WTC11 (cell line): ENCODE measurements around the gene EPB41. TPM values are rescaled to one million over a fixed set of nuclear protein-coding genes. Genes with fewer than 3 reads are reported as not detected.

Experiments
- ATAC-seq: fragments of 200-7000 bp; cut with Tn5 transposase; 2 replicates; pipeline ENCODE4 v1.10.0; 2021; ENCODE audit warnings: mild to moderate bottlenecking, moderate library complexity
- CTCF ChIA-PET: fragments of 300-600 bp; sonication (Branson Sonifier 250); formaldehyde crosslinking; loops from one replicate; lab custom pipeline; 2021; ENCODE audit warnings: antibody characterized with exemption; lab: Charles Lee
- POLR2A ChIA-PET: fragments of 350-600 bp; sonication (Branson Sonifier 250); formaldehyde crosslinking; loops from one replicate; lab custom pipeline; 2021; ENCODE audit warnings: antibody characterized with exemption; lab: Charles Lee
- DNase-seq: peaks from one replicate; pipeline ENCODE4 v3.0.0; 2021; ENCODE audit warnings: low spot score
- H3K27ac Mint-ChIP-seq: 2 replicates; pipeline ENCODE4 v1.8.0; 2021; ENCODE audit warnings: mixed read lengths
- H3K27me3 Mint-ChIP-seq: 2 replicates; pipeline ENCODE4 v1.8.0; 2021; ENCODE audit warnings: low read depth, mild to moderate bottlenecking, moderate library complexity, mixed read lengths
- H3K36me3 Mint-ChIP-seq: 2 replicates; pipeline ENCODE4 v1.8.0; 2021; ENCODE audit warnings: mixed read lengths
- H3K4me1 Mint-ChIP-seq: 2 replicates; pipeline ENCODE4 v1.8.0; 2022; ENCODE audit warnings: mixed read lengths
- H3K4me3 Mint-ChIP-seq: 2 replicates; pipeline ENCODE4 v1.8.0; 2021; ENCODE audit warnings: mild to moderate bottlenecking, moderate library complexity, mixed read lengths
- H3K9me3 Mint-ChIP-seq: 2 replicates; pipeline ENCODE4 v1.8.0; 2021; ENCODE audit warnings: mixed read lengths
- CBFB ChIP-seq: sonication (generic); formaldehyde crosslinking; IDR thresholded peaks from 2 replicates; pipeline ENCODE4 v1.8.1; 2022; ENCODE audit warnings: mild to moderate bottlenecking, low read depth, missing genetic modification reagents
- CREB1 ChIP-seq: sonication (generic); formaldehyde crosslinking; IDR thresholded peaks from 2 replicates; pipeline ENCODE4 v1.8.0; 2023; ENCODE audit warnings: mild to moderate bottlenecking, missing genetic modification reagents
- E2F1 ChIP-seq: sonication (generic); formaldehyde crosslinking; IDR thresholded peaks from 2 replicates; pipeline ENCODE4 v1.8.0; 2022; ENCODE audit warnings: mild to moderate bottlenecking, missing genetic modification reagents
- ELF4 ChIP-seq: sonication (generic); formaldehyde crosslinking; IDR thresholded peaks from 2 replicates; pipeline ENCODE4 v1.8.1; 2022; ENCODE audit warnings: low read depth, mild to moderate bottlenecking, moderate library complexity, missing genetic modification reagents
- FOXJ3 ChIP-seq: sonication (generic); formaldehyde crosslinking; IDR thresholded peaks from 2 replicates; pipeline ENCODE4 v1.9.0; 2021; ENCODE audit warnings: missing genetic modification reagents, mild to moderate bottlenecking, borderline replicate concordance
- FOXP1 ChIP-seq: sonication (generic); formaldehyde crosslinking; IDR thresholded peaks from 2 replicates; pipeline ENCODE4 v1.8.0; 2022; ENCODE audit warnings: missing genetic modification reagents, mild to moderate bottlenecking, moderate library complexity, borderline replicate concordance
- GRHL2 ChIP-seq: fragments of 250-450 bp; sonication (Bioruptor Pico); IDR thresholded peaks from 2 replicates; pipeline ENCODE4 v1.8.0; 2022; ENCODE audit warnings: mild to moderate bottlenecking, moderate library complexity; ENCODE audit not compliant: insufficient replicate concordance, severe bottlenecking
- MXD4 ChIP-seq: fragments of 250-450 bp; sonication (Bioruptor Pico); IDR thresholded peaks from 2 replicates; pipeline ENCODE4 v1.8.0; 2021; ENCODE audit warnings: mild to moderate bottlenecking, moderate library complexity, borderline replicate concordance
- NFE2L1 ChIP-seq: sonication (generic); formaldehyde crosslinking; IDR thresholded peaks from 2 replicates; pipeline ENCODE4 v1.8.1; 2023; ENCODE audit warnings: missing genetic modification reagents
- NR1H2 ChIP-seq: sonication (generic); formaldehyde crosslinking; IDR thresholded peaks from 2 replicates; pipeline ENCODE4 v1.9.0; 2021; ENCODE audit warnings: mild to moderate bottlenecking, moderate library complexity, missing genetic modification reagents
- NR3C1 ChIP-seq: sonication (generic); formaldehyde crosslinking; conservative IDR thresholded peaks from 2 replicates; pipeline ENCODE4 v1.8.1; 2023; ENCODE audit warnings: low read depth, mild to moderate bottlenecking, missing genetic modification reagents
- PRRX2 ChIP-seq: fragments of 250-450 bp; sonication (Bioruptor Pico); IDR thresholded peaks from 2 replicates; pipeline ENCODE4 v1.8.0; 2021; ENCODE audit warnings: mild to moderate bottlenecking
- SP1 ChIP-seq: sonication (generic); formaldehyde crosslinking; conservative IDR thresholded peaks from 2 replicates; pipeline ENCODE4 v1.8.1; 2022; ENCODE audit warnings: missing genetic modification reagents
- STAT6 ChIP-seq: sonication (generic); formaldehyde crosslinking; conservative IDR thresholded peaks from 2 replicates; pipeline ENCODE4 v1.8.1; 2023; ENCODE audit warnings: mild to moderate bottlenecking, low read depth, missing genetic modification reagents, moderate library complexity
- ZBTB21 ChIP-seq: sonication (generic); formaldehyde crosslinking; IDR thresholded peaks from 2 replicates; pipeline ENCODE4 v1.8.1; 2023; ENCODE audit warnings: mild to moderate bottlenecking, missing genetic modification reagents, borderline replicate concordance
- ZNF219 ChIP-seq: sonication (generic); formaldehyde crosslinking; IDR thresholded peaks from 2 replicates; pipeline ENCODE4 v1.8.0; 2023; ENCODE audit warnings: missing genetic modification reagents, mild to moderate bottlenecking, borderline replicate concordance
- ZNF281 ChIP-seq: sonication (generic); formaldehyde crosslinking; IDR thresholded peaks from 2 replicates; pipeline ENCODE4 v1.8.0; 2023; ENCODE audit warnings: mild to moderate bottlenecking, missing genetic modification reagents
- ZNF423 ChIP-seq: fragments of 250-450 bp; sonication (Bioruptor Pico); IDR thresholded peaks from 2 replicates; pipeline ENCODE4 v2.1.2; 2022; ENCODE audit warnings: mild to moderate bottlenecking, moderate library complexity
- ZNF425 ChIP-seq: fragments of 250-450 bp; sonication (Bioruptor Pico); conservative IDR thresholded peaks from 2 replicates; pipeline ENCODE4 v1.9.0; 2021; ENCODE audit warnings: mild to moderate bottlenecking
- ZNF532 ChIP-seq: fragments of 250-450 bp; sonication (Bioruptor Pico); IDR thresholded peaks from 2 replicates; pipeline ENCODE4 v1.9.0; 2021; ENCODE audit warnings: mild to moderate bottlenecking, borderline replicate concordance
- ZSCAN18 ChIP-seq: fragments of 250-450 bp; sonication (Bioruptor Pico); IDR thresholded peaks from 2 replicates; pipeline ENCODE4 v2.1.2; 2022; ENCODE audit warnings: mild to moderate bottlenecking, moderate library complexity
- total RNA-seq: library from RNA; stranded (reverse); gene quantifications from 3 replicates; pipeline ENCODE4 v1.2.3, GENCODE V29; 2021

EPB41 gene
- total RNA-seq, 1 experiment from 2014 or later = 85.0 TPM

- Mint-ChIP-seq H3K27ac (no peak overlapping the region), H3K4me1 (peaks cover 13% of the 10 kb centered on the region), H3K27me3 (no peaks in the 10 kb centered on the region), H3K36me3 (no peaks in the 10 kb centered on the region), H3K9me3 (no peaks in the 10 kb centered on the region), H3K4me3 (no peak overlapping the region)
- TF ChIP-seq ZNF425 (CRISPR knock-in tag) (no peak), SP1 (CRISPR knock-in tag) (no peak), NFE2L1 (CRISPR knock-in tag) (no peak), ZNF532 (CRISPR knock-in tag) (no peak), CREB1 (CRISPR knock-in tag) (no peak), ZNF423 (CRISPR knock-in tag) (no peak), NR1H2 (CRISPR knock-in tag) (no peak), E2F1 (CRISPR knock-in tag) (no peak)
- DNase-seq = no peak
- ChIA-PET CTCF (interaction anchor here (1.0 kb wide), 1 partner anchor 16 kb away, joined by 4 read pairs; no protein-coding TSS in a partner anchor), POLR2A (no interaction called here)
- no peak for ATAC-seq
These were observed 15.9 kb upstream of the EPB41 start for GRCh38 chr1:28898405-28898881.

GRCh38 chr1:28899267-28899666 is 15.1 kb upstream of the EPB41 start:
- ATAC-seq (no peak), DNase-seq (no peak)
- Mint-ChIP-seq H3K4me3 (no peak overlapping the region), H3K27me3 (no peaks in the 10 kb centered on the region), H3K36me3 (peaks cover 1% of the 10 kb centered on the region; the same call in 1 of the 2 replicates), H3K9me3 (peaks cover 2% of the 10 kb centered on the region), H3K27ac (no peak overlapping the region), H3K4me1 (peaks cover 9% of the 10 kb centered on the region)
- ChIA-PET POLR2A (no interaction called here), CTCF (interaction anchor here (1.1 to 1.7 kb wide), 4 partner anchors 15 to 298 kb away, joined by 3 to 8 read pairs (median 4); partner anchors contain the start of gene EPB41)
- TF ChIP-seq STAT6 (CRISPR knock-in tag) = no peak
- TF ChIP-seq NR3C1 (CRISPR knock-in tag) = no peak
- TF ChIP-seq MXD4 (CRISPR knock-in tag) = no peak
- TF ChIP-seq ZNF219 (CRISPR knock-in tag) = no peak
- TF ChIP-seq PRRX2 (CRISPR knock-in tag) = no peak
- TF ChIP-seq FOXJ3 = no peak
- TF ChIP-seq ZNF281 (CRISPR knock-in tag) = no peak
- no peak for TF ChIP-seq FOXP1 (CRISPR knock-in tag)
- no peak for TF ChIP-seq GRHL2 (CRISPR knock-in tag)
- no peak for TF ChIP-seq ELF4 (CRISPR knock-in tag)
- no peak for TF ChIP-seq ZBTB21 (CRISPR knock-in tag)
- no peak for TF ChIP-seq CBFB (CRISPR knock-in tag)
- TF ChIP-seq ZSCAN18 (CRISPR knock-in tag) = no peak
